Left ventricle myocardium superior (tissue), 1 donor: ENCODE results near the gene LANCL2. TPM values are rescaled to one million over a fixed set of nuclear protein-coding genes. Genes with fewer than 3 reads are reported as not detected.
"Not testable (repeated sequence)": the region's sequence is repeated elsewhere in the genome, so short reads cannot be mapped to it uniquely, and the experiment has no call there.

Source experiments
- ATAC-seq: fragments of 200-7000 bp; cut with Tn5 transposase; one replicate; pipeline ENCODE4 v1.9.1; 2020; ENCODE audit warnings: mild to moderate bottlenecking, moderate library complexity
- DNase-seq: peaks from one replicate; pipeline ENCODE4 v3.0.0-alpha.2; 2020
- intact Hi-C: fragments of 100-400 bp; cut with micrococcal nuclease; formaldehyde crosslinking; loops from one replicate; pipeline ENCODE4 v1.11.0; 2022
- total RNA-seq: library from RNA; stranded (reverse); fragmentation: NEBNext Ultra II Directional; extraction: Animal tissue kit (Norgen Biotek cat#: 25700); gene quantifications from one replicate; pipeline ENCODE4 v1.2.1, GENCODE V29; 2021
- donor health status: DM: no; HTN: yes; CAD: no; lungs with severe emphysema.

LANCL2 gene
- total RNA-seq, 1 donor from 2014 or later, result 8.4 TPM

DNA sequence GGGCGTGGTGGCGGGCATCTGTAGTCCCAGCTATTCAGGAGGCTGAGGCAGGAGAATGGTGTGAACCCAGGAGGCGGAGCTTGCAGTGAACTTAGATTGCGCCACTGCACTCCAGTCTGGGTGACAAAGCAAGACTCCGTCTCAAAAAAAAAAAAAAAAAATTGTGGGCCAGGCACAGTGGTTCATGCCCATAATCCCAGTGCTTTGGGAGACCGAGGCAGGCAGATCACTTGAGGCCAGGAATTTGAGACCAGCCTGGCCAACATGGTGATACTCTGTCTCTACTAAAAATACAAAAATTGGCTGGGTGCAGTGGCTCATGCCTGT is 12.2 kb upstream of the LANCL2 start:
- DNase-seq, ATAC-seq, intact Hi-C loops: not testable (repeated sequence)

DNA sequence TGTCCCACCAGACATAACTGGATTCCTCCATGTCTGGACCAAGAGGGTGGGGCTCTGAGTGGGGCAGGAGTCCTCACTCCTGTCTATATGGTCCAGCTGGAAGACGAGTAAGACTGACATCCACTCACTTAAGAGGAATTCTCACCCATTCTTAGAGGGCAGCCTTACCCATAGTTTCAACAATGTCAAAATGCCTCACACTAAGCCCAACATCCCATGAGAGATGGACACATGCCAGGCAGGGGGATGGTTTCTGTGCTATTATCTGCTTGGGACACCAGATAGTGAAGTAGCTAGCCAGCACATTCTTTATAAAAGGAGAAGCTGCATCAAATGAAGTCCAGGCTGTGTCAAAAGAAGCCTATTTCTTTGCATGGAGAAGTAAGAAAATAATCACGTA is 4.7 kb upstream of the LANCL2 start:
- no peak for ATAC-seq
- intact Hi-C loops, result no loop called here
- no peak for DNase-seq

DNA sequence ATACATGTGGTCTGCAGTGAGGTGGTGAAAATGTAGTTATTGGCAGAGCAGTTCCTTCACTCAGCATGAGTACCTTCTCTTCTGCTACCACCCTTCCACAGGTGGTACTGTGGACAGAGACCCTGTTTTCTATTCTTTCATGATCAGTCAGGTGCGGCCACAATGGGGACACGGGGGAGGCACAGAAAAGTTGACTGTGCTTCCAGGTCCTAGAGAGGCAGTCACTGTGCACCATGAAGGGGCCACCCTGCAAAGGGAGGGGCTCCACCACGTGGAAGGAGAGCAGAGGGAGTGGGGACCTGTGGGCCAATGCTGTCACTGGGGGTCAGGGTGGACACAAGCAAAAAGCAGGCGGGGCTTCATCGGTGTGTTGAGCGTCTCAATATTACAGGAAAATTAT is 3.6 kb upstream of the LANCL2 start:
- ATAC-seq (no peak), DNase-seq (no peak)
- intact Hi-C loops, result no loop called here

DNA sequence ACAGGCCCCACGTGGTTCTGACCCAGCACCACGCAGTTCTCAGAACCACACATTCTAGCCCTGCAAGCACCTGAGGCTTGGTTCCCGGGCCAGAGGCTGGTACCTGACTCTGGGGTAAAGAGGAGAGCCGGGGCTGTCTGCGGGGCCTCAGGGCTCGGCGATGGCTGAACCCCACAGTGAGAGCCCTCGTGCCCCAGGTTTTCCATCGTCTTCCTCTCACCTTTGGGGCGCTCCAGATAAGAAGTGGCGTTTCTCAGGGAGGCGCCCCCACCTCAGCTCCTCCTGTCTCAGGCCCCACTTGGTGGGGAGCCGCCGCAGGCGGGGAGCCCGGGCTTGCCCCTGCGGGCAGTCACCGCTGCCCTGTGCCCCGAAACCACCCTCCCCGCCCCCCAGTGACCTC is 2.2 kb upstream of the LANCL2 start:
- intact Hi-C loops, result no loop called here
- ATAC-seq, result no peak
- no peak for DNase-seq

DNA sequence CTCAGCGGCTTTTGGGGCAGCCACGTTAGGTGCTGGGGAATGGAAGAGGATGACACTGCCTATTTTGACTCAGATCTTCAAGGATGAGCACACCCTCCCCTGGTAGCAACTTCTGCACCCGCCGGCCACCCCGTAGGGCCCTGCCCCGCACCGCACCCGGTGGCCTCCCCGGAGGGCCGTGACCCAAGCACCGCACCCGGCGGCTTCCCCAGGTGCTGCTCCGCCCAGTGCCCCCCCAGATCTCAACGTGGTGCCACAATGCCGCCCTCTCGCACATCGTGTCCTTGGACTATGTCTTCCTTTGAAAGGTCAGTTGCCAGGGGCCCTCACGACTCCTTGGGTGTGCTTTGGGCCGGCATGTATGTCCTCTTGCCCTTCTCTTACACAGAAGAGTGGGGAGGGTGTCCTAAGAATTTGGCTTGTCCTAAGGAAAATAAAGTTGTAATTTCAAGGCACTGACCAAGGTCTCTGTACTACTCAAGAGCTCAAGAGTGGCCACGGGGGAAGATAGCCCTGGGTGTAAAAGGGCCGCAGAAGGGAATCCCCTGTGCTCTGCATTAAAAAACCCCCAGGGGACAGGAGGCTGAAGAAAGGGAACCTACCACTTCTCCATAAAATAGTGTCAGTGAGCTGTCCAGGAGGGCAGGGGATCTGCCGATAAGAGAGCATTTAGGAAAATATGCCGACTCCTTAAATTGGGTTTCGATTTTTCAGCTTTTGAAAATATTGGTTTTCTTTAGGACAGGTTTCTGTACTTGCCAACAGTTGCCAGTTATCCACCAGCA is 1.6 kb upstream of the LANCL2 start:
- intact Hi-C loops, result no loop called here
- DNase-seq, result no peak
- no peak for ATAC-seq

DNA sequence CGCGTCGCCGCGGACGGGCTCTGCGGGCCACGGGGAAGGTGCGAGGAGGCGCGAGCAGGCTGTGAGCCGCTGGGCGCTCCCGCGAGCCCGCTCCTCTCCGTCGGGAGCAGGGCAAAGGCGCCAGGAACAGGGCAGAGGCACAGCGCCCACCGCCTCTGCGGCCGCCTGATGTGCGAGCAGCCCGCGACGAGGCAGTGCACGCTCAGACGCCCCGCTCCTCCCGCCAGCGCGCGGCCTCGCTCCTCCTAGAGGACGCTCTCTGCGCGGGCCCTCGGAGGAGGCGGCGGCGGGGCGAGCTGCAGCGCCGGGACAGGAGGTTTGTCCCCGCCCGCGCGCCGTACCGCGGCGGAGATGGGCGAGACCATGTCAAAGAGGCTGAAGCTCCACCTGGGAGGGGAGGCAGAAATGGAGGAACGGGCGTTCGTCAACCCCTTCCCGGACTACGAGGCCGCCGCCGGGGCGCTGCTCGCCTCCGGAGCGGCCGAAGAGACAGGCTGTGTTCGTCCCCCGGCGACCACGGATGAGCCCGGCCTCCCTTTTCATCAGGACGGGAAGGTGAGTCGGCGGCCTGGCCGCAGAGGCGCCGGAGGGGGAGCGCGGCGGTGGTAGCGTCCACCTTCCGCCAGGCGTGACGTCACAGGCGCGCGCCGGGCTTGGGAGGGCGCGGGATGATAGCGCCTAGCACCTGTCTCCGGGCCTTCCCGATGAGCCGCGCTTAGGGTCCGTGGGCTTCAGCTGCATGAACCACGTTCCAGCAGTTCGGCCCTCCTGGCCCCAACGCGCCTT is 731 bp downstream of the LANCL2 start:
- DNase-seq (peak; percentile 97), ATAC-seq (peak; percentile 99)
- intact Hi-C loops, result no loop called here

DNA sequence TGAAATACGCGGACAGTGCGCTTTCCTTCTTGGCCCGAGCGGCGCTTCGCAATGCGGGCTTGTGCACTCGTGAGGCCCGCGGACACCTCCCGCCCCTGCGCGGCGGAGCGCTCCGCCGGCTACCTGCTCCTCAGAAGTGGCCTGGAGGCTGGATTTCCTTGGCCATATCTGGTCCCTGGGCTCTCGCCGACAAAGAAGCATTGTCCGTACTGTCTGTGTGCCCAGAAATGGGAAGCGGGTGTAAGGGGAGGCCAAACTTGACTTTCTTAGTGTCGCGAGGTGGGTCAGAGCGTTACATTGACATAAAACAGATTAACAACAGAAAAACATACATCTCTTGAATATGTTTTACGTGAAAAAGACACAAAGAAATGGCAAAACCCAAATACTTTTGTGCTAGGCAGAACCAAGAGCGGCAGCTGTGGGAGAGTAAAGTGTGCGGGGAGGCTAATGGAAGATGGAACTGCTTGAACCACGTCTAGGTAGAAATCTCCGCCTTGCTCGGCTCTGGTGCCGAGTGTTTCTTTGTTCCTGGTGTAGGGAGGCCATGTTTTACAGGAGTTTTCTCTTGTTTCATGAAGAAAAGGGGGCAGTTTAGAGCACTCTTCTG is 1.4 kb downstream of the LANCL2 start:
- intact Hi-C loops, result no loop called here
- DNase-seq, result no peak
- ATAC-seq, result peak; percentile 33

DNA sequence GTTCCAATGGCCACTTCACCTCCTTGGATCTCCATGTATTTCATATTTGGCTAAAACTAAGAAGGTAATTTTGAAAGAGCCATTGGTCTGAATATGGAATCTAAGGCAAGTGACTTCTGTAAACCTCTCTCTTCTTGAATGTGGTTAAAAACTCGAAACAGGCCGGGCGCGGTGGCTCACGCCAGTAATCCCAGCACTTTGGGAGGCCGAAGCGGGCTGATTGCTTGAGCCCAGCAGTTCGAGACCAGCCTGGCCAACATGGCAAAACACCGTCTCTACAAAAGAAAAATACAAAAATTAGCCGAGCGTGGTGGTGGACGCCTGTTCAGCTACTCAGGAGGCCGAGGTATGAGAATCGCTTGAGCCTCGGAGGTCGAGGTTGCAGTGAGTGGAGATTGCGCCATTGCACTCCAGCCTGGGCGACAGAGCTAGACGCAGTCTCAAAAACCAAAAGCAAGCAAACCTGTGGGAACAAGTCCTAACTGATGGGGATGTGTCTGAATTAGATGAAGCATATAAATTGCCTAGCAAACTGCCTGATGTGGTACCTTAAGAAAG is 2.2 kb downstream of the LANCL2 start:
- no peak for DNase-seq

DNA sequence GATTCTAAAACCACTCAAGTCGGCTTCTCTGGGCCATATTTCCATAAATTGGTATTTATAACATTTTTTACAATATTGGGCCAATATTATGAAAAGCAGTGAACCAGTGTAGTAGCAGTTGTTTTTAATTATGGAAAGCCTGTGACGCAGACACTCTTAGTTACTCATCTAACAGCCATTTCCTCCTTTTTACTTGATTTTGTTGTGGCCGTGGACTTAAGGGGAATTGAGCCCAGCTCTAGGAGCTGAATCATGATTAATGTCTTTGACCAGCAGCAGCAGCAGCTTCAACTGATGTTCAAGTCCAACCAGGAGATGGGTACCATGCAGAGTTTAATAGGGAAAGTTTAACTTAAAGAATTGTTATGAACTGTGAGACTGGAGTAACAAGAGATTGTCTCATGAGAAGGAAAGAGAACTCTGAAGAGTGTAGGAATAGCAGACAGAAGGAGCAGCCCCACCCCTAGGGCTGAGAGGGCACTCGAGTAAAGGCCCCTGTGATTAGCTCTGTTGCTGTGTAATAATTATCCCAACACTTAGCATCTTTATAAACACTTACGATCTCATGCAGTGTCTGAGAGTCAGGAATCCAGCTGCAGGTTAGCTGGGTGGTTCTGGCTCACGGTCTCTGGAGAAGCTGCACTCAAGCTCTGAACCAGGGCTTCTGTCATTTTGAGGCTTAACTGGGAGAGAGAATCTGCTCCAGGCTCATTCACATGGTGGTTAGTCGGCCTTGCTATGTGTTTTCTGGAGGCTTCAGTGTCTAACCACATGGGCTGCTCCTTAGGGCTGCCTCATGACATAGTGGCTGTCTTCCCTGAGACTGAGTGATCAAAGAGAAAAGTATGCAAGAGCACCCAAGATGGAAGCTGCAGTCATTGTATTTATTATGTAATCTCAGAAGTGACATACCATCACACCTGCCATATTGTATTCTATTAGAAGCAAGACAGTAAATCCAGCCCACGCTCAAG is 4.6 kb downstream of the LANCL2 start:
- ATAC-seq (no peak), DNase-seq (no peak)
- intact Hi-C loops, result loop anchor here (5.0 kb wide), 1 partner anchor 48 kb away; no protein-coding TSS in a partner anchor

More for the DNA sequence above, 2.2 kb downstream of the LANCL2 start:
- no peak for ATAC-seq
- intact Hi-C loops, result no loop called here

DNA sequence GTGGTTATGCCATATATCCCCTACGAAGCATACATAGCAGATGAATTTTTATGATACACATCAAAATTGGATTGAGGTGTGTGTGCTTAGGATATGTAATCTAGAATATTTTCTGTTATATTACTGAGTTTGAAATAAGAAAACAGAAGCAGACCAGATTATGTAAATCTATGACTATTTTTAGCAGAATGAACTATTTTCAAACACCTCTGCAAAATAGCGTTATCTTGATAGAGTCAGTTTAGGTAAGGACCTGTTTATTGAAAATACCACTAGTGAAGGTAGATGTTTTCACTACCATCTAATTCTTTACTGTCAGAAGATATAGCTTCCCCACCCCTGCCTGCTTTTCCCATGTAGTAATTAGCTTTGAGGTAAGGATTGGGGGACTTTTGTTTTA is 9.1 kb downstream of the LANCL2 start:
- ATAC-seq, result no peak
- no peak for DNase-seq
- intact Hi-C loops, result loop anchor here (5.0 kb wide), 1 partner anchor 43 kb away; no protein-coding TSS in a partner anchor

DNA sequence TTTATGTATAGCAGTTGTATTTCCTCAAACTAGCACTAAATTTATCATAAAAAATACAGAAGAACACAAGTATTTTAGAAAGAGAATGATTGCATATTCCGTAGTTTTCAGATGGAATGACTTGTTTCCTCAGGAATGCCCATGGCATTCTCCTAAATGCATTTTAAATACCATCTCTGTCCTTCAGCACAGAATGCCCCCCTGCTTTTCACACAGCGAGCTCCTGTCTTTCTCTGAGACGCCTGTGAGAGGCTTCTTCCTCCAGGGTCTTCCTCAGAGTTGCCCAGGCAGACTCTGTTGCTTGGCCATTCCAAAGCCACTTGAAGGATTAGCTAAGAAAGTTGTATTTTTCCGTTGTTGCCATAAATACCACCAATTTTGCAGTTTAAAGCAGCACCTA is 10.1 kb downstream of the LANCL2 start:
- ATAC-seq (no peak), DNase-seq (no peak)
- intact Hi-C loops, result no loop called here

DNA sequence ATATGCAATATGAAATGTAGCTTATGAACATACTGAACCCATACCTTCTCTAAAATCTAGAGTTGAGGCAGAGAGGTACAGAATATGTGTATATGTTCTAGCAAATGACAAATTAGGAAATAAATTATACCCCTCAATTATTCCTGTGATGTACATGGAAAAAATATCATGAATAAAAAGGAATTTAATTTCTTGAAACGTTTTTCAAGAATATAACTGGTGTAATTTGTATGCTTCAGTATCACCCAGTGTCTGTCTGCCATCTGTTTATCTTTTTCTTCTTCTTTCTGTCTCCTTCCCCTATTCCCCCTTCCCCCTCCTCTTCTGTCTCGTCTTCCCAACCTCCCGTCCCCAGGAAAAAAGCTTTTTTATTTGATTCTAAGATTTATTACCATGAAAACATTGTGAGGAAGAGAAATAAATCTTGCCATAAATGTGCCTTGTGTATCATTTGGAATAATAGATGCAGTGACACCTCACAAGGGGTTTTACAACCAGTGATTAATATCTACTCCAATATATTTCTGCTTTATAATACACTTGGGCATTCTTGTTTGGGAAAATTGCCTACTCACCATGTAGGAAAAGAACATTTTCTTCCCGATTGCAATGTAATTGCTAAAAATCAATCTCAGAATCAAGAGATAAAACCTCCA is 12.2 kb downstream of the LANCL2 start:
- DNase-seq (no peak), ATAC-seq (no peak)
- intact Hi-C loops, result no loop called here

DNA sequence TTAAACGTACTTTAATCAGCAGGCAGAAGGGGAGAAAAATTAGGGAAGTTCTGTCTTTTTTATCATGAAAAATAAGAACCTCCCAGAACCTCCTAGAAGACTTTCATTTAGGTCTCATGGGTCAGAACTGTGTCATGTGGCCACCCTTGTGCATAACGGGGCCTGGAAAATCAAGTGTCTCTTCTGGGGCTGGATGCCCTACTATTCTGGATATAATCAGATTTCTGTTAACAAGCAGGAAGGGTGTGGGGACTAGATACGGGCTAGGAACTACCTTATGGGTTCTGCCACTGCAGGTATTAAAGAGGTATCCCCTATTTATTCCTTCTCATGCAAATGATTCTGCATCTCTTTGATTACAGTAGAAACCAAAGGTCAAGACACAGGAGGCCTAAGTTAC is 14.1 kb downstream of the LANCL2 start:
- intact Hi-C loops, result no loop called here
- ATAC-seq (no peak), DNase-seq (no peak)

DNA sequence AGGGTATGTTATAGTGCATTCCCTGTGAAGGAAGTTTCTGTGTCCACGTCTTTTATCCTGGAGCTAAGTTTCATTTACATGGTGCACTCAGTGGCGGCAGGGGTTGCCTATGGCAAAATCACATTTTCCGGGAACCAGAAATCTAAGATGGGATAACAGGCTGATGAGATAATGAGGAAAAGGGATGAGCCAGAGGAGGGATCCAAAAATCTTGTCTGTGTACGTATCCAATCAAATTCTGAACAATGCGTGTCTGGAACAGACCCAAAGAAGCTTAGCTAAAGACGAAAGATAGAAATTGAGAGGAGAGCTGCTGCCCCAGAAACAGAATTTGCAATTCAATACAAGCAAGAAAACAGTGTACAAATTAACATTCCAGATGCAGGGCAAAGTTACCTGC is 16.1 kb downstream of the LANCL2 start:
- intact Hi-C loops, result no loop called here

DNA sequence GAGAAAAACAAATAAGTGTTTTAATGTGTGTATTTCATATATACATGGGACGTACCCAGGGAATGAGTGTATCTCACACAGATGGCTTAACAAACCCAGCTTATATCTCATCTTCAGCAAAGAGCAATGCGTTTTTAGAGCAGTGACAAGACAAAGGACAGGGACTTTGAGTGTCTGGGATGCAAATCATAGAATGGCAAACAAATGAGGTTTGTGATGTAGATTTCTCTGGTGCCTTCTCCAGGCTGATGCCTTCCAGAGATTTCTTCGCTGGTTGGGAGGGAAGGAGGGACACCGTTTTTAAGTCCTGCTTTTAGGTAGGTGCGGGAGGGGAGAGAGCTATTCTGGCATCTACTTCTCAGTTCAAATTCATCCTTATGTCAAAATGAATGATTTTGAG is 16.6 kb downstream of the LANCL2 start:
- intact Hi-C loops, result no loop called here
- ATAC-seq (no peak), DNase-seq (no peak)

More for the DNA sequence above, 16.1 kb downstream of the LANCL2 start:
- no peak for ATAC-seq
- DNase-seq, result no peak

DNA sequence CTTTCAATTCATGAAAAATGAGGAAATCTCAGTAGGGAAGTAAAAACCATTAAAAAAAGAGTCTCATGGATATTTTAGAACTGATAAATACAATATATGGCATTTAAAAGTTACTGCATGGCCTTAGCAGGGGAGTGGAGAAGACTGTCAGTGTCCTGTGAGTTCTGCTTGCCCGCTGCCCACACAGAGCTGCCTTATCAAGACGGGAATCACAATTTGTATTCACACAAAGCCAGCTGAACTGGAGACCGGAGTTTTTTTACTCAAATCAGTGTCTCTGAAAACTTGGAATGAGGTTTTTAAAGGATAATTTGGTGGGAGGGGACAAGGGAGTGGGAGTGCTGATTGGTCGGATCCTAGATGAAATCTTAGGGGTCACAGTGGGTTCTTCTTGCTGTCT is 17.1 kb downstream of the LANCL2 start:
- intact Hi-C loops, result no loop called here
- no peak for DNase-seq
- no peak for ATAC-seq

DNA sequence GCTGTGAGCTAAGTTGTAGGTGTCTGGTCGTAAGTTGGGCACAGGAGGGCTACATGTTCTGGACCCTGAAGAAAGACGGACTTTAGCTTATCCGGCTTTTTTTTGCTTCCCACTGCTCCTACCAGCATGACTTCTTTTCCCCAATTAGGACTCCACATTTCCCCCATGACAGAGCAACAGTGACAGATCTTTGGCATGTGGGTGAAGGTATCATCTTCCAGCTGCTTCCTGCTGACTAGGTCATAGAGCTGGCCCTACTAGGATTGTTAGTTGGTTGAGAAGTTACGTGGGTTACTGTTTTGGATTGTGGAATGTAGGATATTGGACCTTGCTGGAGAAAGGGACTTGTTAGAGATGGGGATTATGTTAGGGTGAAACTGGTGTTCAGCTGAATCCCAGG is 21.4 kb downstream of the LANCL2 start:
- no peak for ATAC-seq
- intact Hi-C loops, result no loop called here
- DNase-seq, result no peak
